ENCODE measurements around the gene PPP1R26. TPM values are rescaled to one million over a fixed set of nuclear protein-coding genes. Genes with fewer than 3 reads are reported as not detected.

Gene PPP1R26
- total RNA-seq, 1 donor from 2014 or later = 23.0 TPM

DNA sequence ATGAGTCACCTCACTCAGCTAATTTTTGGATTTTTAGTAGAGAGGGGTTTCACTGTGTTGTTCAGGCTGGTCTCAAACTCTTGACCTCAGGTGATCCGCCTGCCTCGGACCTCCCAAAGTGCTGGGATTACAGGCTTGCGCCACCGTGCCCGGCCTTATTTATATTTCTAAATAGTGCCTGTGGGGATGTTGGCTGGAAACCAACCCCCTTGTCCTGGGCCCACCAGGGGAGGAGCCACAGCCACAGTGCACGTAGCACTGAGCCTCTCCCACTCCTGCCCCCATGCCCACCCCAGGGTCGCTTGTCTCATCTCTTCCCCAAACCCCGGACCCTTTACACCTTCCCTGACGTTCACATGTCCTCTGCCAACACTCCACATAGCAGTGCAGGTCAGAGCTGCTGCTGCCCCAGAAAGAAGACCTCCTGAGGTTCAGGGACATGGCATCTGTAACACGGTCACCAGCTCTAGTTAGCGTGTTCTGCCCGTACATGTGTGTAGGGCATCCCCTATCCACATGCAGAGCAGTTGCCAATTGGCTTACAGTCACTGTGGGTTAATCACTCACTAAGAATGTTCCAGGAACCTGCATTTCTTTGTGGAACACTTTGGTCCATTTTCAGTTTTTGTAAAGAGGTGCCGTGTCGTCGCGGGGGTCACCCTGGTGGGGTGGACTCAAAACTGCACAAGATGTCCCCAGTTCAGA lies 10.7 kb downstream of the PPP1R26 start:
- Histone ChIP-seq H3K4me1 (no peaks in the 10 kb centered on the region), H3F3A (ENCODE audit: low read depth) (no peaks in the 10 kb centered on the region), H3K27me3 (no peaks in the 10 kb centered on the region), H3K4me2 (no peak overlapping the region), H3K4me3 (no peak overlapping the region), H3K9ac (no peak overlapping the region), H3K79me2 (ENCODE audit: low read depth) (no peaks in the 10 kb centered on the region), H3K36me3 (no peaks in the 10 kb centered on the region), H4K20me1 (ENCODE audit: low read depth) (peaks cover 18% of the 10 kb centered on the region), H2AFZ (replicated peaks) (no peak overlapping the region), H3K27ac (no peak overlapping the region), H3K9me3 (ENCODE audit: low read depth) (no peaks in the 10 kb centered on the region)
- H3K27me3 Mint-ChIP-seq (ENCODE audit: insufficient read depth, low read depth) = peaks cover 2% of the 10 kb centered on the region
- DNase-seq (ENCODE audit: low spot score) = no peak
- H3K9me3 Mint-ChIP-seq = no peaks in the 10 kb centered on the region
- H3K4me1 Mint-ChIP-seq = no peaks in the 10 kb centered on the region
- H3K27ac Mint-ChIP-seq = no peak overlapping the region
- H3K36me3 Mint-ChIP-seq = peaks cover 6% of the 10 kb centered on the region
- no peak overlapping the region for H3K4me3 Mint-ChIP-seq
- TF ChIP-seq, protein P1, sequence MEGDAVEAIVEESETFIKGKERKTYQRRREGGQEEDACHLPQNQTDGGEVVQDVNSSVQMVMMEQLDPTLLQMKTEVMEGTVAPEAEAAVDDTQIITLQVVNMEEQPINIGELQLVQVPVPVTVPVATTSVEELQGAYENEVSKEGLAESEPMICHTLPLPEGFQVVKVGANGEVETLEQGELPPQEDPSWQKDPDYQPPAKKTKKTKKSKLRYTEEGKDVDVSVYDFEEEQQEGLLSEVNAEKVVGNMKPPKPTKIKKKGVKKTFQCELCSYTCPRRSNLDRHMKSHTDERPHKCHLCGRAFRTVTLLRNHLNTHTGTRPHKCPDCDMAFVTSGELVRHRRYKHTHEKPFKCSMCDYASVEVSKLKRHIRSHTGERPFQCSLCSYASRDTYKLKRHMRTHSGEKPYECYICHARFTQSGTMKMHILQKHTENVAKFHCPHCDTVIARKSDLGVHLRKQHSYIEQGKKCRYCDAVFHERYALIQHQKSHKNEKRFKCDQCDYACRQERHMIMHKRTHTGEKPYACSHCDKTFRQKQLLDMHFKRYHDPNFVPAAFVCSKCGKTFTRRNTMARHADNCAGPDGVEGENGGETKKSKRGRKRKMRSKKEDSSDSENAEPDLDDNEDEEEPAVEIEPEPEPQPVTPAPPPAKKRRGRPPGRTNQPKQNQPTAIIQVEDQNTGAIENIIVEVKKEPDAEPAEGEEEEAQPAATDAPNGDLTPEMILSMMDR (IDR thresholded peaks at IDR 0.05) = no peak
- TF ChIP-seq EZH2 (IDR thresholded peaks at IDR 0.05) = no peak
- no peak for TF ChIP-seq EZH2phosphoT487 (IDR thresholded peaks at IDR 0.05)

DNA sequence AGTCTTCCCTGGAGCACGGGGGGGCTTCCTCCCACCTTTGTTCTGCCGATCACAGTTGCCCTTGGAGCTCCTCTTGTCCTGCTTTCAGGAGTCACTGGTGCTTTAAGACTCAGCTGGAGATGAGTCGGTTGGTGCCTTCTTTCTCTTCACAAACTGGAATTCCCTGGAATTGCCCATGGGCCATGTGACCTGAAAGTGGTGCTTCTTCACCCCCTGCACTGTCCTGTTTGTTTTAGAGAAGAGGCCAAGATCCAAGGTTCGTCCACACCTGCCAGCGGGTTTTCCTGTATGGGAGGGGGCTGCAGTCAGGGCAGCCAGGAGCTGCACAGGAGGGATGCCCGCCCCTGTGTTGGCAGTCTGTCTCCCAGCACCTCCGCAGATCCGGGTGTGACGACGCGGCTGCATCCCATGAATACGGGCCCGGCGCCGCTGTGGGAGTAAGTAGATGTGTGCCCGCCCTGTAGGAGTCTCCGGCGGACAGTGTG lies 11.4 kb downstream of the PPP1R26 start:
- no peaks in the 10 kb centered on the region for H3K79me2 ChIP-seq (ENCODE audit: low read depth)
- no peak overlapping the region for H3K27ac Mint-ChIP-seq
- H3K4me3 ChIP-seq = no peak overlapping the region
- peaks cover 4% of the 10 kb centered on the region for H3K36me3 Mint-ChIP-seq
- no peaks in the 10 kb centered on the region for H3K9me3 Mint-ChIP-seq
- H3K4me3 Mint-ChIP-seq = no peak overlapping the region
- H3K36me3 ChIP-seq = no peaks in the 10 kb centered on the region
- H4K20me1 ChIP-seq (ENCODE audit: low read depth) = peaks cover 18% of the 10 kb centered on the region
- H3F3A ChIP-seq (ENCODE audit: low read depth) = no peaks in the 10 kb centered on the region
- TF ChIP-seq EZH2phosphoT487 (IDR thresholded peaks at IDR 0.05) (no peak), EZH2 (IDR thresholded peaks at IDR 0.05) (no peak)
- TF ChIP-seq, protein P1 (IDR thresholded peaks at IDR 0.05) = no peak
- H3K27ac ChIP-seq = no peak overlapping the region
- H2AFZ ChIP-seq (replicated peaks) = no peak overlapping the region
- H3K27me3 ChIP-seq = no peaks in the 10 kb centered on the region
- no peaks in the 10 kb centered on the region for H3K4me1 ChIP-seq
- no peak overlapping the region for H3K9ac ChIP-seq
- H3K4me1 Mint-ChIP-seq = no peaks in the 10 kb centered on the region
- DNase-seq (ENCODE audit: low spot score) = no peak
- no peaks in the 10 kb centered on the region for H3K9me3 ChIP-seq (ENCODE audit: low read depth)
- peaks cover 2% of the 10 kb centered on the region for H3K27me3 Mint-ChIP-seq (ENCODE audit: insufficient read depth, low read depth)
- H3K4me2 ChIP-seq = no peak overlapping the region

DNA sequence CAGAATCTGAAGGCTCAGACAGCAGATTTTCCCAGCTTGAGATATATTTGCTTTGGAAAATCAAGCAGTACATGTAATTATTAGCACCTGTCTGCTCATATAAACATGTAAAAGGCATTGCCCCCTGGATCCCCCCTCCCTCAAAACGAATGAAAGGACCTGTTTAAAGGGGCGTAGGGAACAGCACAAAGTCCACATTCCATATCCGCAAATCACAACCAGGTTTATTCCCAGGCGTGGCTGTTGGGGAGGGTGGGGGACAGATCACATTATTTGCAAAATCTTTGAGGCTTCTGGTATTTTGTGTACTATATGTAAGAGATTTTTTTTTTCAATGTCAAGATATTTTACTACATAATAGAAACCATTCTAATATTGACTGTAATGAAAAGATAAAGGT lies 12.2 kb downstream of the PPP1R26 start:
- Histone ChIP-seq H3K4me2 (no peak overlapping the region), H3K36me3 (no peaks in the 10 kb centered on the region), H3K27ac (no peak overlapping the region), H3K4me3 (no peak overlapping the region), H4K20me1 (ENCODE audit: low read depth) (peaks cover 14% of the 10 kb centered on the region), H2AFZ (replicated peaks) (no peak overlapping the region), H3K9me3 (ENCODE audit: low read depth) (no peaks in the 10 kb centered on the region), H3K79me2 (ENCODE audit: low read depth) (no peaks in the 10 kb centered on the region), H3K4me1 (no peaks in the 10 kb centered on the region), H3K9ac (no peak overlapping the region), H3K27me3 (no peaks in the 10 kb centered on the region), H3F3A (ENCODE audit: low read depth) (no peaks in the 10 kb centered on the region)
- peaks cover 4% of the 10 kb centered on the region for H3K36me3 Mint-ChIP-seq
- H3K4me1 Mint-ChIP-seq = no peaks in the 10 kb centered on the region
- H3K4me3 Mint-ChIP-seq = no peak overlapping the region
- H3K9me3 Mint-ChIP-seq = no peaks in the 10 kb centered on the region
- TF ChIP-seq, protein P1 (IDR thresholded peaks at IDR 0.05) = no peak
- TF ChIP-seq EZH2 (IDR thresholded peaks at IDR 0.05) (no peak), EZH2phosphoT487 (IDR thresholded peaks at IDR 0.05) (no peak)
- no peak overlapping the region for H3K27ac Mint-ChIP-seq
- H3K27me3 Mint-ChIP-seq (ENCODE audit: insufficient read depth, low read depth) = no peaks in the 10 kb centered on the region
- no peak for DNase-seq (ENCODE audit: low spot score)
